Stomach (tissue), 9 donors: Measurements from ENCODE around the gene CASS4. TPM values are rescaled to one million over a fixed set of nuclear protein-coding genes. Genes with fewer than 3 reads are reported as not detected.

Source experiments
- DNase-seq, 2 donors: peaks; one replicate each; pipeline versions ENCODE4 v3.0.0 to v3.0.0-alpha.2; 2013 to 2019
- H3K27ac ChIP-seq, 5 donors: fragments of 200-600 bp in 4 of 5; sonication (generic) in 4 of 5; one replicate each; pipeline ENCODE4 v1.5.1; 2013 to 2019; ENCODE audit warnings: mild to moderate bottlenecking in 1 of 5, moderate library complexity in 1 of 5
- H3K27me3 ChIP-seq, 3 donors: fragments of 200-600 bp; sonication (generic); one replicate each; pipeline ENCODE4 v1.5.1; 2017 to 2019; ENCODE audit warnings: mixed run types in 1 of 3
- H3K36me3 ChIP-seq, 4 donors: fragments of 200-600 bp; sonication (generic); 1 replicate in 3 of 4; 2 replicates in 1 of 4; pipeline ENCODE4 v1.5.1; 2016 to 2019
- H3K4me1 ChIP-seq, 4 donors: fragments of 200-600 bp; sonication (generic); one replicate each; pipeline ENCODE4 v1.5.1; 2016 to 2019
- H3K4me3 ChIP-seq, 4 donors: fragments of 200-600 bp; sonication (generic) in 3 of 4; one replicate each; pipeline ENCODE4 v1.5.1; 2016 to 2019; ENCODE audit warnings: mild to moderate bottlenecking in 1 of 4
- H3K9me3 ChIP-seq, 4 donors: fragments of 200-600 bp; sonication (generic); one replicate each; pipeline ENCODE4 v1.5.1; 2016 to 2019
- EP300 ChIP-seq: sonication (generic); formaldehyde crosslinking; IDR thresholded peaks from one replicate; pipeline ENCODE4 v1.6.1; 2017; ENCODE audit warnings: antibody characterized with exemption
- POLR2A ChIP-seq, 4 donors: fragments of 450-650 bp; IDR thresholded peaks; one replicate each; pipeline ENCODE4 v1.6.1; 2016; ENCODE audit warnings: antibody characterized with exemption in 4 of 4, control low read depth in 2 of 4, mild to moderate bottlenecking in 1 of 4, moderate library complexity in 1 of 4
- POLR2AphosphoS5 ChIP-seq, 3 donors: sonication (generic); formaldehyde crosslinking; IDR thresholded peaks; one replicate each; pipeline ENCODE4 v1.6.1; 2016; ENCODE audit warnings: antibody characterized with exemption in 3 of 3
- WGBS, 5 donors: extraction: QIAGEN DNeasy Blood & Tissue Kit in 3 of 5; methylation state at CpG; one replicate each; pipeline versions ENCODE4 v1.1.5 to v1.1.7; 2013 to 2018; 5-methylcytosine and 5-hydroxymethylcytosine counted together
- intact Hi-C: fragments of 100-400 bp; cut with DNase I; formaldehyde crosslinking; loops from one replicate; pipeline ENCODE4 v1.15.1; 2023; ENCODE audit warnings: low total_unique reads
- polyA plus RNA-seq, 3 donors: library from polyadenylated mRNA; stranded (reverse); fragments of 200-250 nt; gene quantifications; one replicate each; pipeline ENCODE4 v1.2.3, GENCODE V29; 2013
- total RNA-seq, 5 donors: library from RNA; depleted of rRNA; stranded (reverse); fragments of >200 nt; gene quantifications; one replicate each; pipeline versions ENCODE4 v1.1.0 to v1.2.3, GENCODE V29; 2014 to 2016
- TF ChIP-seq, protein P1 (sequence below), 7 experiments: fragments of 450-650 bp in 4 of 7; fragments of 200-600 bp in 3 of 7; sonication (generic) in 3 of 7; IDR thresholded peaks; one replicate each; pipeline ENCODE4 v1.5.1; 2016 to 2019; ENCODE audit warnings: antibody characterized with exemption in 7 of 7, control low read depth in 2 of 7, mild to moderate bottlenecking in 1 of 7
- donor health status: healthy with polysubstance abuse.
- donor health status: Bipolar disorder and iron deficiency.
- donor health status: healthy.

CASS4 gene
- total and polyA plus RNA-seq, 8 donors, result 0.23 to 8.2 (median 1.6) TPM; not detected in 1

DNA sequence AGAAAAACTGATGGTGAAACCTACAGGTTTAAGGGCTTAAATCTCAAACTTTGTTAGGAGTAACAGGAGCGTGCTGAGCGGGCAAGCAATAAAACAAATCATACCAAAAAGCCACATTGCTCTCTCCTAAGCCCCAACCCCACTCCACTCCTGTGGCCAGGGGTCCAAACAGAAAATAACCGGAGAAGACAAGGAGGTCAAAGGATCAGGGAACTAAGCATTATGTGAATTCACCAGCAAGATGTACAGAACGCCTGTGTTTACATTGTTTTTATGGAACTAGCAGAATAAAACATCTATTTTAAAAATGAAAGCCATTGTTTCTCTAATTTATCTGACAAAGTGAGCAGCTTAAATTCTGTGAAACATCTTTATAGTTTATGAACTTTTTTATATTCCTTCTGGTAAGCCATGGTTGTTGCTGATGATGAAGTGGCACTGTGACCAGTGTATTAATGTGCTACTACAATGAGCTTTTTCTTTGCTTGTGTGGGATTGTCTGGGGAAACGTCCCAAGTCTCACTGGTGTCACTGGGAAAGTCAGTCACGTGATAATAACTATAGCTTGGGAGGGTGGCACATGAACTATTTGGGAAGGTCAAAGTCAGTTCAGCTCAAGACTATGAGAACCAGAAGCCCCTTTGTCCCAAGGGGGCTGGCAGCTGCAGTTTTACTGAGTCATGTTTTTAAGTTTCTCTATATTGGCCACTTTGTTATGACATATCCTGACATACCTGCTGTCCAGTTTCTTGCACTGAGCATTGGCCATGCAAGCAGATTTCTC is 43.5 kb upstream of the CASS4 start:
- H3K27me3 ChIP-seq, result no peaks in the 10 kb centered on the region
- intact Hi-C loops, result no loop called here
- H3K9me3 ChIP-seq, result no peaks in the 10 kb centered on the region
- peaks cover 0 to 2% (median 0%) of the 10 kb centered on the region in 4 donors for H3K4me1 ChIP-seq
- H3K27ac ChIP-seq, result no peak overlapping the region
- peaks cover 33 to 90% (median 63%) of the 10 kb centered on the region in 4 donors for H3K36me3 ChIP-seq
- DNase-seq, result no peak
- H3K4me3 ChIP-seq, result no peak overlapping the region
- WGBS, 5 donors, result 76 to 81% (median 78%) methylated on average over 6 of the region's 6 CpGs
- TF ChIP-seq EP300, result no peak
- TF ChIP-seq POLR2AphosphoS5 (IDR thresholded peaks at IDR 0.05), result no peak
- TF ChIP-seq POLR2A (IDR thresholded peaks at IDR 0.05), result no peak
- TF ChIP-seq, protein P1, sequence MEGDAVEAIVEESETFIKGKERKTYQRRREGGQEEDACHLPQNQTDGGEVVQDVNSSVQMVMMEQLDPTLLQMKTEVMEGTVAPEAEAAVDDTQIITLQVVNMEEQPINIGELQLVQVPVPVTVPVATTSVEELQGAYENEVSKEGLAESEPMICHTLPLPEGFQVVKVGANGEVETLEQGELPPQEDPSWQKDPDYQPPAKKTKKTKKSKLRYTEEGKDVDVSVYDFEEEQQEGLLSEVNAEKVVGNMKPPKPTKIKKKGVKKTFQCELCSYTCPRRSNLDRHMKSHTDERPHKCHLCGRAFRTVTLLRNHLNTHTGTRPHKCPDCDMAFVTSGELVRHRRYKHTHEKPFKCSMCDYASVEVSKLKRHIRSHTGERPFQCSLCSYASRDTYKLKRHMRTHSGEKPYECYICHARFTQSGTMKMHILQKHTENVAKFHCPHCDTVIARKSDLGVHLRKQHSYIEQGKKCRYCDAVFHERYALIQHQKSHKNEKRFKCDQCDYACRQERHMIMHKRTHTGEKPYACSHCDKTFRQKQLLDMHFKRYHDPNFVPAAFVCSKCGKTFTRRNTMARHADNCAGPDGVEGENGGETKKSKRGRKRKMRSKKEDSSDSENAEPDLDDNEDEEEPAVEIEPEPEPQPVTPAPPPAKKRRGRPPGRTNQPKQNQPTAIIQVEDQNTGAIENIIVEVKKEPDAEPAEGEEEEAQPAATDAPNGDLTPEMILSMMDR (IDR thresholded peaks at IDR 0.05), result no peak

DNA sequence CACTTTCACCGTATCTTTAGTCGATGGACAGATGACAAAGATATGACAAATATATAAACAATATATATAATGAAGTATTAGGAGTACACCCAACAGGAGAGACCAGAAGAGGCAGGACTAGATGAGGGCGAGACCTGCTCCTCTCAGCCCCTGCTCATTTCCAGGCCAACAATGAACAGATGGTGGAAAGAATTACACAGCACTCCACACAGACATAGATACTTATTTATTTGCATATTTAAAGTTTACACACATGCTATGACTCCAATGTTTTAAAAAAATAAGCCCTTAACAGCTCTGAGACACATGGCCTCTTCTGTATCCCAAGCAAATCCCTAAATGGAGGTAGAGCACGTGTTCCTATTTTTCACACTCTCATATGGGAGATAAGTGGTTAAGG is 42.9 kb upstream of the CASS4 start:
- Histone ChIP-seq H3K27ac (no peak overlapping the region), H3K27me3 (no peaks in the 10 kb centered on the region), H3K4me1 (no peaks in the 10 kb centered on the region), H3K4me3 (no peak overlapping the region), H3K36me3 (peaks cover 33 to 89% (median 63%) of the 10 kb centered on the region in 4 donors), H3K9me3 (no peaks in the 10 kb centered on the region)
- 81 to 92% (median 88%) methylated on average over 4 of the region's 4 CpGs for WGBS, 5 donors
- TF ChIP-seq EP300, result no peak
- TF ChIP-seq POLR2AphosphoS5 (IDR thresholded peaks at IDR 0.05), result no peak
- TF ChIP-seq, protein P1 (IDR thresholded peaks at IDR 0.05), result no peak
- no peak for DNase-seq
- intact Hi-C loops, result no loop called here

DNA sequence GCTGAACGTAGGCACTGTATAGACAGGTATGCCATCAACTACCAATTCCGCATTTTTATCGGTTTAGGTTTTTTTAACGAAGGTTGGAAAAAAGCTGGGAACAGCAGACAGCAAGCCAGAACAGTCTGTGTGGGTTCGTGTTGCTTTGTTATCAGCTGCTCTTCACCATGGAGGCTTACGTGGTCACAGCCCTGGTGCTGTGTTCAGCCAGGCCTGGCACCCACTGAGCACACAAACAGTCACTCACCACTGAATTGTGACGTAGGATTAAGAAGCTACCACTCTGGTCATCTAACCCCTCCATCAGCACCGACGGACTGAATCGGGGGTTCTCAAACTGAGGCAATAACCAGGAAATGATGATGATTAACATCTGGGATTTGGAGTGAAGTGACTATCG is 40.1 kb upstream of the CASS4 start:
- TF ChIP-seq POLR2A (IDR thresholded peaks at IDR 0.05), result no peak
- TF ChIP-seq, protein P1 (IDR thresholded peaks at IDR 0.05), result no peak
- no peaks in the 10 kb centered on the region for H3K4me1 ChIP-seq
- no peak for DNase-seq
- no peaks in the 10 kb centered on the region for H3K27me3 ChIP-seq
- no peak overlapping the region for H3K4me3 ChIP-seq
- no peaks in the 10 kb centered on the region for H3K9me3 ChIP-seq
- WGBS, 5 donors, result 81 to 92% (median 91%) methylated on average over 11 of the region's 11 CpGs
- H3K36me3 ChIP-seq, result peaks cover 16 to 62% (median 37%) of the 10 kb centered on the region in 4 donors
- H3K27ac ChIP-seq, result no peak overlapping the region
- intact Hi-C loops, result no loop called here

DNA sequence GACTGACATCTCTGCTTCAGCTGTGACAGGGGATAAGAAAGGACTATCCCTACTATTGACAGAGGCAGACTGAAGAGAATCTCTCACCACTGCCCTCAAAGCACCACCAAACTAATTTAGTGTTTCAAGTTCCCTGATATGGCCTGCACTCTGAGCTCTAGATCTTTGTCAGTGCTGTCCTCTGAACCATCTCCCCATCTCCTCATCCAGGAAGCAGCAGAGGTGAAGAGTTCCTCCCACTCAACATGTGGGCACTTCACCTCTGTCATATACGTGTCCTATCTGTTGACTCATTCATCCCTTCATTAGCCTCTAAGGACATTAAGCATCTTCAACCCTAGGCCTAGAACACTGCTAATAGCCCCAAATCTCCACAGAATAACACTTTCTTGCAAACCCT is 39.2 kb upstream of the CASS4 start:
- H3K27ac ChIP-seq, result no peak overlapping the region
- TF ChIP-seq EP300 (no peak), POLR2AphosphoS5 (IDR thresholded peaks at IDR 0.05) (no peak), POLR2A (IDR thresholded peaks at IDR 0.05) (no peak)
- TF ChIP-seq, protein P1 (IDR thresholded peaks at IDR 0.05), result no peak
- no peak for DNase-seq
- H3K27me3 ChIP-seq, result no peaks in the 10 kb centered on the region
- H3K4me3 ChIP-seq, result no peak overlapping the region
- H3K36me3 ChIP-seq, result peaks cover 9 to 58% (median 28%) of the 10 kb centered on the region in 4 donors
- WGBS, 5 donors, result 62 to 81% (median 73%) methylated on average over 1 of the region's 1 CpG
- H3K9me3 ChIP-seq, result no peaks in the 10 kb centered on the region
- intact Hi-C loops, result no loop called here
- no peaks in the 10 kb centered on the region for H3K4me1 ChIP-seq
